Cerebellar nuclear complex (tissue), 1 donor: ENCODE results near the gene FASN.
"Not testable (repeated sequence)": the region's sequence is repeated elsewhere in the genome, so short reads cannot be mapped to it uniquely, and the experiment has no call there.

Experiments
- DNase-seq, 2 experiments: peaks; one replicate each; lab custom pipeline; 2025; lab: John Stamatoyannopoulos, UW

FASN gene

DNA sequence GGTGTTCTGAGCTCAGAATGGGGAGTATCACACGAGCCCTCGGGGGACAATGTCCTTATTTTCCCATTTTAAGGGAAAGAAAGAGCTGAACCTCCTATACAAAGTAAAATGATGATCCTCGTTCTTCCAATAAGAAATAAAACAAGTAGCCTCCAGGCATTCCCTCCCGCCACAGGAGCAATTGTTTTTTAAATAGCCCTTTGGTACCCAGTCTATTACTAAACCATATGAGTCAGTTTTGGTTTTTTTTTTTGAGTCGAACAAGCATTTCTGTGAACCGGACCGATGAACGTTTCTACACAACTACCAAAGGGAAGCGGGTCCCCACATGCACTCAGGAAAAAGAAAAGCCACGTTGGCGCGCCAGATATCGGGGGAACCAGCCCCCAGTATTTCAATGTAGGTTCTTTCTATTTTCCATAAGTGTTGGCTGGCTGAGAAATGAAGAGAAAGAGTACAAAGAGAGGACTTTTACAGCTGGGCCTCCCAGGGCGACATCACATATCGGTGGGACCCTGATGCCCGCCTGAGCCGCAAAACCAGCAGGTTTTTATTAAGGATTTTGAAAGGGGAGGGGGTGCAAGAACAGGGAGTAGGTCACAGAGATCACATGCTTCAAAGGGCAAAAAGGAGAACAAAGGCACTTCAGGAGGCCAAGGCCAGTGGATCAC is 56.8 kb downstream of the FASN start:
- DNase-seq = no peak

DNA sequence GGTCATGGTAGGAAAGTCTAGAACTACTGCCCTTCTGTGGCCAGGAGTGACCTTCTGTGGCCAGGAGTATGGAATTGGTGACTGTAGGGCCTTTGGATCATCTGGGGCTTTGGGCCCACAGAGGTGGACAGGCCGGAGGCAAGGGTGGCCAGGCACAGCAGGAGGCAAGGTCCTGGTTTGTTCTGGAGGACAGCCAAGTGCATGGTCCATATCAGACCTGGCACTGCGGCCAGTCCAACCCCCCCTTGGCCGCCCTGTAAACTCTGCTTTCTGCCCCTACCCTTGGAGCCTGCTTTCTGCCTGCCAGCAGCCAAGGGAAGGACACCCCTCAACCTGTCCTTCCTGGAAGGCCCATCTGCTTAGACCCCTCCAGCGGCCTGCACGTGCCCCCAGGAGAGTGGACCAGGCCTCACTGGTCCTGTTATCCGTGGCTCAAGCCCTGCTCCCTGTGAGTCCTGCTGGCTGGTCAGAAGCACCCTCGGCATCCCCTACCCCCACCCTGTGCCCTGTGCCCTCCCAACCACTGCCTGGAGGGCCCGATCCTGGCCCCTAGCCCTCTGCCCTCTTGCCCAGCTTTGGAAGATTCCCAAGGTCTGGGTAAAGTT is 58.2 kb downstream of the FASN start:
- DNase-seq = no peak

DNA sequence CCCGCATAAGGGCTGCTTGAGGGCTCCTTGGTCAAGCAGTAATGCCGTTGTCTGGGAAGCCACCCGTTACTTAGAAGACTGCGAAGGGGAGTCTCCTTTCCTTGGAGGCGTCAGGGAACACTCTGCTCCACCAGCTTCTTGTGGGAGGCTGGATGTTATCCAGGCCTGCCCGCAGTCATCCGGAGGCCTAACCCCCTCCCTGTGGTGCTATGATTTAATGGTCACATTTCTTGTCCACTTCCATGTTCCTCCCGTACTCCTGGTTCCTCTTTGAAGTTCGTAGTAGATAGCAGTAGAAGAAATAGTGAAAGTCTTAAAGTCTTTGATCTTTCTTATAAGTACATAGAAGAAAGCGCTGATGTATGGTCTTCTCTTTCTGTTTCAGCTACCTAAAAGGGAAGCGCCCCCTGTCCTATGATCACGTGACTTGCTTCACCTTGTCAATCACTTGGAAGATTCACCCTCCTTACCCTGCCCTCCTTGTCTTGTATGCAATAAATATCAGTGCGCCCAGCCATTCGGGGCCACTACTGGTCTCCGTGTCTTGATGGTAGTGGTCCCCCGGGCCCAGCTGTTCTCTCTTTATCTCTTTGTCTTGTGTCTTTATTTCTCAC is 59.1 kb downstream of the FASN start:
- DNase-seq = not testable (repeated sequence)

DNA sequence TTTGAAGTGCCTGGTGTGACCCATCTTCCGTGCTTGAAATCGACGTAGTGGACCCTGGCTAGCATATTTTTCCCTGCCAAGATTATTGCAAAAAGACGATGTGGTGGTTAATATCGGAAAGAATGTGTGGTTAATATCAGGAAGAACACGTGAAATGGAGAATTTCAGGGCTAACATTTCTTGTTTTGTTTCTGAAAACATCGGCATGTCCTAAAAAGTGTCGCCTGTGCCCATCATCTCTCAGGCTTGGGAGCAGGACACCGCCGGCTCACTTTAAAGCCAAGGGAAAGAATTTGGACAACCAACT is 60.2 kb downstream of the FASN start:
- DNase-seq = no peak

DNA sequence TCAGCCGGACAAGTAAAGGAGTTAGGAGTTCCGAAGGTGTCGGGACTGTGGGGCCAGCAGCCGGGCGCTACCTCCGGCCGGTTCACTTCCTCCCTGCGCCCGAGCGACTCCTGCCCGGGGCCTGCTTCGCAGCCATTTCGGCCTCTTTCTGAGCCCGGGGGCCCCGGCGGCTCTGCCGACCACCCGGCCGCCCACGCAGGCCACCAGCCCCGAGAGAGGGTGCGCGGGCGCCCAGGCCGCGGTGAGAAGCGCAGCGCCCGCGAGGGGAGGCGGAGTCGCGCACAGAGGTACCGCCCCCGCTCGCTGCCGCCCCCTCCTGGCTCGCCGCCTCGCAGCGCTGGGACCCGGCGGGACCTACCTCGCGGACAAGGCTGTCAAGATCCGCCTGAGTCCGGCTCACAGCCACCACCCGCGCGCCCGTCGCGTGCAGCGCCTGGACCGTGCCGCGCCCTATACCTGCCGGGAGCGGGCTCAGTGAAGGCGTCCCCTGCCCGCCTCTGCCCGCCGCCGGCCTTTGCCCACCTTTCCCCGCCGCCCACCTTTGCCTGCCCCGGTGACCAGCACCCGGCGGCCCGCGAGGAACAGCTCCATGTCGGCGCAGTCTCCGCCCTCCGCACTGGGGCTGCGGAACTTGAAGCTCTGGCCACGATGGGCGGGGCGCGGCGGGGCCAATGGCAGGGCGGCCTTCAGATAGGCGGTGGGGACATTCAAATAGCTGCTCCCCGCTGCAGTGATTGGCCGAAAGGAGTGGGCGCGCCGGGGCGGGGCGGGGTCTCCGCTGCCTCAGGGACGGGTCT is 60.7 kb downstream of the FASN start, which contains the start of gene DCXR:
TSS of gene DCXR (minus strand) at position 606 of the 797 bp plus-strand sequence. CDS start at position 591, 15 bp downstream.
- DNase-seq = peak; percentile 67 to 88

DNA sequence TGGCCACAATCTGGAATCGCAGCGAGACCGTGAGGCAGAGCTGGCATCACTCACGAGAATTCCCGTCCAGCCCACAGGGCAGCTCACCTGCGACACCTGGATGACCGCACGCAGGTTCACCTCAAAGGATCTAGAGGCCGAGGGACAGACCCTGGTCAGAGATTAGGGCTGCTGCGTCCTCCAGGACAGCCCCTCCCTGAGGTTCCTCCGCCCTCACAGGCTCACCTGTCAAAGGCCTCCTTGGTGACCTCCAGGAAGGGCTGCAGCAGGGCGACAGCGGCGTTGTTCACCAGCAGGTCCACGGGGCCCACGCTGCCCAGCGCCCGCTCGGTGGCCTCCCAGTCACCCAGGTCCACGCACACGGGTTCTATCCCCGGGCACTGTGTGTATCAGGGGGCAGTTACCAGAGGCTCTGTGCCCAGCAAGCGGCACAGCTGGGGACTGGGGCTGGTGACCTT is 61.4 kb downstream of the FASN start:
- no peak for DNase-seq

- no peak for DNase-seq
Measured at GRCh38 chr17:82035956-82036633, 61.9 kb downstream of the FASN start.

DNA sequence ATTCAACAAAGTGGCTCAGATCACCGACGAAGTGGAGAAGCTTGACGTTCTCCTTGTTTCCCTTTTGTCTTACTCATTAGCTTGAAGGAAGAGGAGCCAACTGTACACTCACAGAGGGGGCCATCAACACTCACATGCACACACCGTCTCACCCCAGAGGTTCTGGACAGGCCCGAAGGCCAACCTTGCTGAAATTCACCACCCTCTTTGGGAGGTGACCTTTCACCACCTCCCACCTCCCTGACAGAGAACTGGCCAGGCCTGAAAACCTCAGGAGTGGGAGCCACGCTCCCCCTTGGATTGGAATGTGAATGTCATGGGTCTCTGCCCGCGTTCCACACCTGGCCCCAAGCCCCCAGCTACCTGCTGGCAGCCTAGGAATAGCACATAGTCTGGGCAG is 62.5 kb downstream of the FASN start:
- DNase-seq = no peak

- no peak for DNase-seq
Measured at GRCh38 chr17:82034371-82035011, 63.5 kb downstream of the FASN start.

DNA sequence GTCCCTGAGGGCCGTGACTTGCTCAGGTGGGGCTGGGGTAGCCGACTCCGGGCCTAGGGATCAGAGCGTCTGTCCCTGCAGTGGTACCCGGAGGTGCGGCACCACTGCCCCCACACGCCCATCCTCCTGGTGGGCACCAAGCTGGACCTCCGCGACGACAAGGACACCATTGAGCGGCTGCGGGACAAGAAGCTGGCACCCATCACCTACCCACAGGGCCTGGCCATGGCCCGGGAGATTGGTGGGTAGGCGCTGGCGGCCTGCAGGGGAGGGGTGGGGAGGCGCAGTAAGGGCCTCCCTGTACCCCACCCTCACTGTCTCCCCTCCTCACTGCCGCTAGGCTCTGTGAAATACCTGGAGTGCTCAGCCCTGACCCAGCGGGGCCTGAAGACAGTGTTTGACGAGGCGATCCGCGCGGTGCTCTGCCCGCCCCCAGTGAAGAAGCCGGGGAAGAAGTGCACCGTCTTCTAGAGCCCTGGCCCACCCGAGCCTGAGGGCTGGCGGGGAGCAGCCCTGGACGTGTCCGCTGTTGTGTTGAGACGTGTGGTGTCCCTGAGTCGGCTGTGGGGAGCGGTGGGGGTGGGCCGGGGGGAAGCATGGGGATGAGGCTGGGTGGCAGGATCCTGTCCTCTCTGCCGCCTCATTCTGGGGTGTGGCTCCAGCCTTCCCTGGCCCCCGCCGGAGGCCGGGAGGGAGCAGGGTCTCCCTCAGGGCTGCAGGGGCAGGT is 64.5 kb downstream of the FASN start:
- no peak for DNase-seq

- DNase-seq = no peak
Measured at GRCh38 chr17:82031885-82032627, 66.0 kb downstream of the FASN start.

DNA sequence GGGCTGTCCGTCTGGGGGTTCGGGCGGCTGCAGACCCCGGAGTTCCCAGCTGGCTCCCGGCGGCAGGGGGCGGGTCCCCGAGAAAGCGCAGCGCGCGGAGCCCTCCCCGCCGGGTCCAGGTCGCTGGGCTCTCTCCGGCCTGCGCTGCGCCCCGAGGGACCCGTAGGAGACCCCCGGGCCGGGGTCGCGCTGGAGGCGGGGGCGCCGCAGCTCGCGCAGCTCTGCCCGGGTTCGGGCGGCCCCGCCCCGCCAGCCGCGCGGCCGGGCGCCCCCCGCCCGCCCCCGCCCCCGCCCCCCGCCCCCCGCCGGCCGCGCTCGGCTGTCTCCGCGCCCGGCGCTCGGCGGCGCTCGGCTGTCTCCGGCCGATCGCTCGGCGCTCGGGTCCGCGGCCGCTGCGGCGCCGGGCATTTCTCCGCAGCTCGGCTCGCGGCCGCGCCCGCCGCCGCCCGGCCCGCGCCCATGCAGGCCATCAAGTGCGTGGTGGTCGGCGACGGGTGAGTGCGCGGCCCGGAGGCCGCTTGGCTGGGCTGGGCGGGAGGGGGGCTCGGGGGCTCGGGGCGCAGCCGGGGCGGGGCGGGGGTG is 66.6 kb downstream of the FASN start, which contains the start of gene RAC3:
TSS of gene RAC3 (plus strand) at position 376 of the 582 bp plus-strand sequence. CDS start at position 460, 84 bp downstream.
- no peak for DNase-seq

DNA sequence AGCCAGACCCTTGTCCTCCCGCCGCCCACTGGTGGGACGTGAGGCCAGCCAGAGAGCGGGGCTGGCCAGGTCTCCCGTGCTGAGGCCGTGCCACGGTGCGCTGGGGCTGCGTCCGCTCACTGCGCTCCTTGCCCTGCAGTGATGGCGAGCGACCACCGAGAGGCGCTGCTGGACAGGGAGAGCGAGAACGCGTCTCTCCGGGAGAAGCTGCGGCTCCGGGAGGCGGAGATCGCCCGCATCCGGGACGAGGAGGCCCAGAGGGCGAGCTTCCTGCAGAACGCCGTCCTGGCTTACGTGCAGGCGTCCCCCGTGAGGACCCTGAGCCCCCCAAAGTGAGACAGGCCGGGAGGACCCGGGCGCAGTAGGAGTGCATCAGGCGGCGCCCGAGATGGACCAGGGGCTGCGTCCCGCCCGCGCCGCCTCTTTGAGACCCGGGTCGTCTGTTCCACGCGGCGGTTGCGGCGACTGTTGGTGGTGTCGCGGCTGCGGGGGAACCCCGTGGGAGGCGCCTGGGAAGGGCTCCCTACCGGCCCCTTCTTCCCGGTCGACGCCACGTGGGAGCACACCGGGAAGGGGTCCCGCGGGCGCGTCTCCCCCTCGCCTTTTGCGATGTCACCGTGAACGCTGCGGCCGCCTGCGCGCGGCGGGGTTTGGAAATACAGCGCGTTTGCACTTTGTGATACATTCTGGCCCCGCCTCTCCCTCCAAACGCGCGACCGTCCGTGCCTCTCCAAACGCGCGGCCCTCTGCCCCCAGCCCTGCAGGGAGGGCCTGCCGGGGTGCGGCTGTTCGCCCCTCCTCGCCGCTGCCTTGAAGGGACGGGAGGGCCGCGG is 67.3 kb downstream of the FASN start:
- DNase-seq = peak in 1 of 2 experiments; percentile 77

GRCh38 chr17:82029990-82030469 is 68.0 kb downstream of the FASN start:
- DNase-seq = no peak

DNA sequence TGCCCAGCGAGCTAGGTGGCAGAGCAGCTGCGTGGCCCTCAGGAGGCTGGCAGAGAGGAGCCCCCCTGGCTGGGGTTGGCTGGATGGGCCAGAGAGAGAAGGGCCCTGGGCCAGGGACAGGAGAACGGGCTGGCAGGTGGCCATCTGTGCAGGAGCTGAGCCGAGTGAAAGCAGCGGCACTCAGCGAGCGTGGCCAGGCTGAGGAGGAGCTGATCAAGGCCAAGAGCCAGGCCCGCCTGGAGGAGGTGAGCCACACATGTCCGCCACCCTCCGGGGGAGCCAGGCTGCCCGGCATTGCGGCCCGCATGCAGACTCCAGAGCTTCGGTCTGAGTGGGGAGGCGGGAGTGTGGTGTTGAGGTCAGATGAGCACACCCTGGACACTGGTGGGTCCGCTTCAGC is 68.6 kb downstream of the FASN start:
- DNase-seq = peak; percentile 22 to 36

GRCh38 chr17:82028966-82029365 is 69.1 kb downstream of the FASN start:
- DNase-seq = no peak
